Activated CD8-positive, alpha-beta memory T cell treated with anti-CD3 and anti-CD28 coated beads, Interleukin-2, amount 10 ng/mL, durations not matched to agents 7 days and 5 days (primary cell): ENCODE measurements around the gene C2CD4C. TPM values are rescaled to one million over a fixed set of nuclear protein-coding genes. Genes with fewer than 3 reads are reported as not detected.
"Not testable (repeated sequence)": the region's sequence is repeated elsewhere in the genome, so short reads cannot be mapped to it uniquely, and the experiment has no call there.

Experiments used
- ATAC-seq: fragments of 150-1000 bp; cut with Tn5 transposase; one replicate; pipeline ENCODE4 v1.10.0; 2021; ENCODE audit warnings: moderate library complexity
- CTCF ChIA-PET: fragments of 350-600 bp; sonication (Branson Sonifier 250); formaldehyde crosslinking; loops from one replicate; lab custom pipeline; 2021; ENCODE audit warnings: antibody characterized with exemption; lab: Charles Lee
- DNase-seq: peaks from one replicate; pipeline ENCODE4 v3.0.0-alpha.2; 2020
- H3K27ac Mint-ChIP-seq: one replicate; pipeline ENCODE4 v1.8.0; 2021; ENCODE audit warnings: mild to moderate bottlenecking, mixed read lengths
- H3K27me3 Mint-ChIP-seq: one replicate; pipeline ENCODE4 v1.8.0; 2021; ENCODE audit warnings: mixed read lengths
- H3K36me3 Mint-ChIP-seq: one replicate; pipeline ENCODE4 v1.8.0; 2021; ENCODE audit warnings: mild to moderate bottlenecking, mixed read lengths
- H3K4me1 Mint-ChIP-seq: one replicate; pipeline ENCODE4 v1.8.0; 2021; ENCODE audit warnings: mixed read lengths
- H3K4me3 Mint-ChIP-seq: one replicate; pipeline ENCODE4 v1.8.0; 2021; ENCODE audit warnings: mild to moderate bottlenecking, moderate library complexity, mixed read lengths
- H3K9me3 Mint-ChIP-seq: one replicate; pipeline ENCODE4 v1.8.0; 2022; ENCODE audit warnings: low read depth, mixed read lengths
- total RNA-seq, 2 experiments: library from RNA; stranded (reverse); gene quantifications; one replicate each; pipeline ENCODE4 v1.2.3, GENCODE V29; 2021

C2CD4C gene
- total RNA-seq, 2 experiments from 2014 or later, result not detected

- no peak overlapping the region for H3K4me3 Mint-ChIP-seq
- no peak for DNase-seq
- H3K36me3 Mint-ChIP-seq, result peaks cover 1% of the 10 kb centered on the region
- H3K27ac Mint-ChIP-seq, result no peak overlapping the region
- peaks cover 10% of the 10 kb centered on the region for H3K4me1 Mint-ChIP-seq
- CTCF ChIA-PET, result interaction anchor here (1.0 kb wide), 1 partner anchor 128 kb away, joined by 3 read pairs; no protein-coding TSS in a partner anchor
- H3K9me3 Mint-ChIP-seq, result no peaks in the 10 kb centered on the region
- no peak for ATAC-seq
- H3K27me3 Mint-ChIP-seq, result peaks cover 45% of the 10 kb centered on the region
Observed at GRCh38 chr19:383040-383439, 25.9 kb downstream of the C2CD4C start.

- DNase-seq (peak; percentile 62), ATAC-seq (peak; percentile 53)
- H3K36me3 Mint-ChIP-seq, H3K27ac Mint-ChIP-seq, H3K4me3 Mint-ChIP-seq, H3K4me1 Mint-ChIP-seq, H3K9me3 Mint-ChIP-seq: not testable (repeated sequence)
- CTCF ChIA-PET, result interaction anchor here (1.0 kb wide), 1 partner anchor 128 kb away, joined by 3 read pairs; no protein-coding TSS in a partner anchor
- H3K27me3 Mint-ChIP-seq, result peaks cover 43% of the 10 kb centered on the region
Observed at GRCh38 chr19:382578-382977, 26.4 kb downstream of the C2CD4C start.

GRCh38 chr19:381901-382300 lies 27.0 kb downstream of the C2CD4C start:
- not testable (repeated sequence) for DNase-seq, H3K9me3 Mint-ChIP-seq, H3K4me3 Mint-ChIP-seq, H3K4me1 Mint-ChIP-seq, H3K36me3 Mint-ChIP-seq, ATAC-seq, H3K27ac Mint-ChIP-seq
- CTCF ChIA-PET, result interaction anchor here (1.0 kb wide), 1 partner anchor 129 kb away, joined by 3 read pairs; no protein-coding TSS in a partner anchor
- H3K27me3 Mint-ChIP-seq, result peaks cover 39% of the 10 kb centered on the region

- H3K27ac Mint-ChIP-seq, H3K4me3 Mint-ChIP-seq, DNase-seq, H3K4me1 Mint-ChIP-seq, ATAC-seq, CTCF ChIA-PET, H3K9me3 Mint-ChIP-seq, H3K36me3 Mint-ChIP-seq: not testable (repeated sequence)
- H3K27me3 Mint-ChIP-seq, result peaks cover 27% of the 10 kb centered on the region
Observed at GRCh38 chr19:380618-381219, 28.2 kb downstream of the C2CD4C start.

GRCh38 chr19:379796-380195 lies 29.2 kb downstream of the C2CD4C start:
- Mint-ChIP-seq H3K4me3 (no peak overlapping the region), H3K27me3 (peaks cover 21% of the 10 kb centered on the region), H3K4me1 (peaks cover 10% of the 10 kb centered on the region), H3K27ac (no peak overlapping the region), H3K36me3 (peaks cover 1% of the 10 kb centered on the region), H3K9me3 (no peaks in the 10 kb centered on the region)
- DNase-seq, result no peak
- no peak for ATAC-seq
- CTCF ChIA-PET, result no interaction called here

- H3K27me3 Mint-ChIP-seq, result peaks cover 11% of the 10 kb centered on the region
- no peak overlapping the region for H3K4me3 Mint-ChIP-seq
- no peaks in the 10 kb centered on the region for H3K9me3 Mint-ChIP-seq
- peaks cover 1% of the 10 kb centered on the region for H3K36me3 Mint-ChIP-seq
- CTCF ChIA-PET, result no interaction called here
- H3K4me1 Mint-ChIP-seq, result peaks cover 10% of the 10 kb centered on the region
- DNase-seq, result no peak
- no peak for ATAC-seq
- H3K27ac Mint-ChIP-seq, result no peak overlapping the region
Observed at GRCh38 chr19:378706-379105, 30.2 kb downstream of the C2CD4C start.

- no peak overlapping the region for H3K27ac Mint-ChIP-seq
- peaks cover 6% of the 10 kb centered on the region for H3K4me1 Mint-ChIP-seq
- peaks cover 5% of the 10 kb centered on the region for H3K27me3 Mint-ChIP-seq
- no peaks in the 10 kb centered on the region for H3K9me3 Mint-ChIP-seq
- CTCF ChIA-PET, result no interaction called here
- peaks cover 1% of the 10 kb centered on the region for H3K36me3 Mint-ChIP-seq
- no peak overlapping the region for H3K4me3 Mint-ChIP-seq
- DNase-seq, result no peak
- ATAC-seq, result no peak
Observed at GRCh38 chr19:377801-378581, 31.0 kb downstream of the C2CD4C start.

- Mint-ChIP-seq H3K9me3 (no peaks in the 10 kb centered on the region), H3K27me3 (no peaks in the 10 kb centered on the region), H3K4me3 (no peak overlapping the region), H3K36me3 (no peaks in the 10 kb centered on the region), H3K4me1 (no peaks in the 10 kb centered on the region), H3K27ac (no peak overlapping the region)
- CTCF ChIA-PET, result no interaction called here
- no peak for DNase-seq
- no peak for ATAC-seq
Observed at GRCh38 chr19:376111-376470, 32.9 kb downstream of the C2CD4C start.

GRCh38 chr19:375395-376110 lies 33.4 kb downstream of the C2CD4C start:
- Mint-ChIP-seq H3K9me3 (no peaks in the 10 kb centered on the region), H3K4me3 (no peak overlapping the region), H3K36me3 (no peaks in the 10 kb centered on the region), H3K27me3 (no peaks in the 10 kb centered on the region), H3K4me1 (no peaks in the 10 kb centered on the region), H3K27ac (no peak overlapping the region)
- DNase-seq (no peak), ATAC-seq (no peak)
- CTCF ChIA-PET, result no interaction called here

- H3K9me3 Mint-ChIP-seq, result no peaks in the 10 kb centered on the region
- no peak overlapping the region for H3K4me3 Mint-ChIP-seq
- H3K4me1 Mint-ChIP-seq, result no peaks in the 10 kb centered on the region
- no peak overlapping the region for H3K27ac Mint-ChIP-seq
- DNase-seq (no peak), ATAC-seq (no peak)
- CTCF ChIA-PET, result no interaction called here
- H3K27me3 Mint-ChIP-seq, result no peaks in the 10 kb centered on the region
- H3K36me3 Mint-ChIP-seq, result no peaks in the 10 kb centered on the region
Observed at GRCh38 chr19:374886-375235, 34.1 kb downstream of the C2CD4C start.

- H3K4me1 Mint-ChIP-seq, result no peaks in the 10 kb centered on the region
- H3K27me3 Mint-ChIP-seq, result no peaks in the 10 kb centered on the region
- no peaks in the 10 kb centered on the region for H3K36me3 Mint-ChIP-seq
- no peak overlapping the region for H3K27ac Mint-ChIP-seq
- CTCF ChIA-PET, result no interaction called here
- DNase-seq (no peak), ATAC-seq (no peak)
- no peak overlapping the region for H3K4me3 Mint-ChIP-seq
- no peaks in the 10 kb centered on the region for H3K9me3 Mint-ChIP-seq
Observed at GRCh38 chr19:374183-374885, 34.6 kb downstream of the C2CD4C start.

- DNase-seq (no peak), ATAC-seq (no peak)
- H3K9me3 Mint-ChIP-seq, result no peaks in the 10 kb centered on the region
- H3K4me1 Mint-ChIP-seq, result no peaks in the 10 kb centered on the region
- H3K27ac Mint-ChIP-seq, result no peak overlapping the region
- H3K4me3 Mint-ChIP-seq, result no peak overlapping the region
- no peaks in the 10 kb centered on the region for H3K36me3 Mint-ChIP-seq
- no peaks in the 10 kb centered on the region for H3K27me3 Mint-ChIP-seq
- CTCF ChIA-PET, result no interaction called here
Observed at GRCh38 chr19:373391-374182, 35.4 kb downstream of the C2CD4C start.
